NCI-H2196 treated with DMSO at 0.1 percent for 48 hours (cell line): ENCODE results near the gene MACROH2A2.
"Not testable (repeated sequence)": the region's sequence is repeated elsewhere in the genome, so short reads cannot be mapped to it uniquely, and the experiment has no call there.

Experiments used
- DNase-seq: peaks from one replicate; lab custom pipeline; 2025; ENCODE audit not compliant: unreplicated experiment; lab: John Stamatoyannopoulos, UW

MACROH2A2 gene

DNA sequence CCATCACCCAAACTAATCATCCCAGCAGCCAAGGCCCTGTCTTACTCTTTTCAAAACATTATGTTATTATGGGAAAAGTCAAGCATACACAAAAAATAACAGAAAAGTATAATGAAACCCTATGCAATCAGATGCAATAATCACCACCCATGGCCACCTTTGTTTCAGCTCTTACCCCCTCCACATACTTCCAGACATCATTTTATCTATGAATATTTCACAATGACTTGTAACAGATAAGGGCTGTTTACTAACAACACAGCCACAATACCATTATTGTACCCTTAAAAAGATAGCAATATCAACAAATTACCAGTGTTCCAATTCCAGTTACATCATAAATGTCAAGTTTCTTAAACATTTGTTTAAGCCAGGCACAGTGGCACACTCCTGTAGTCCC, 44.8 kb downstream of the MACROH2A2 start:
- DNase-seq, result no peak

DNA sequence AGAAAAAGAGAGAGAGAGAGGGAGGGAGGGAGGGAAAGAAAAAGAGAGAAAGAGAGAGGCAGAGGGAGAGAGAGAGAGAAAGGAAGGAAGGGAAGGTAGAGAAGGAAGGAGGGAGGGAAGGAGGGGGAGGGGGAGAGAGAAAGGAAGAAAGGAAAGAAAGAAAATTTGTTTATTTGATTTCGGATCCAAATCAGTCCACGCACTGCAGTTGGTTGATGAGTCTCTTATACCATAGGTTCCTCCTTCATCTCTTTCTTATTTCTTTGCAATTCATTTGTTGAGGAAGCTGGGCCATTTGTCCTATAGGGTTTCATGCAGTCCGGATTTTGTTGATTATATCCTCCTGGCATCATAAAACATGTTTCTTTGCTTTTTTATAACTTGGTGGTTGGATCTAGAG, 45.6 kb downstream of the MACROH2A2 start:
- no peak for DNase-seq

DNA sequence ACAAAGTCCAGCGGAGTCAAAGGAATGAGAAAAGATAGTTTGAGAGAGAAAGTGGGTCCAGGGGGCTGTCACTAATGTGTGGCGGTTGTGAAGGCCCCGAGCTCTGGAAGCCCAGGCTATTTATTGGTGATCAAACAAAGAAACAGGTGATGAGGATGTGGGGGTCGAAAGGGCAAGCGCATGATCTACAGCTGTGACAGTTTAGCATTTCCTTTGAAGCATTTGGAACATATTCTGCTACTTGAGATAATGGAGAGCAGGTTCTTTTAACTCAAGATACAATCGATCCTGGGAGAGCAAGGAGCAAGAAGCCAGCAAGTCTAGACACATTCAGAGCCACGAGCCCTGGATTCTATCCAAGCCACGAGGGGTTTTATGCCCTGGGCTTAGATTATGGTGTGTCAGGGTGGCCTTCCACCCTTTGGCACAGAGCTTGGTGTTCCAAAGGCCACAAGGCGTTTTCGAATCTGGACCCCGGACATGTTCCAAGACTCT, 48.5 kb downstream of the MACROH2A2 start:
- DNase-seq, result not testable (repeated sequence)

DNA sequence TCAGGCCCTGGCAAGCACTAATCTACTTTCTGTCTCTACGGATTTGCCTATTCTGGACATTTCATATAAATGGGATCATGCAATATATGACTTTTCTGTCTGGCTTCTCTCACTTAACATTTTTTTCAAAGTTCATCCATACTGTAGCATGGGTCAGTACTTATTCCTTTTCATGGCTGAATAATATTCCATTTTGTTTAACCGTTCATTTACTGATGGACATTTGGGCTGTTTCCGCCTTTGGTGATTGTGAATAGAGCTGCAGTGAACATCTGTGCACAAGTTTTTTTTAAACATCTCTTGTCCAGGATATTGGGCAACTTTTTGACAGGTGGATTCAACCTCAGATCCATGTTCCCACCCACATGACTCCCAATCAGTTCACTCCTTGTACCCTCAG, 49.0 kb downstream of the MACROH2A2 start:
- no peak for DNase-seq

DNA sequence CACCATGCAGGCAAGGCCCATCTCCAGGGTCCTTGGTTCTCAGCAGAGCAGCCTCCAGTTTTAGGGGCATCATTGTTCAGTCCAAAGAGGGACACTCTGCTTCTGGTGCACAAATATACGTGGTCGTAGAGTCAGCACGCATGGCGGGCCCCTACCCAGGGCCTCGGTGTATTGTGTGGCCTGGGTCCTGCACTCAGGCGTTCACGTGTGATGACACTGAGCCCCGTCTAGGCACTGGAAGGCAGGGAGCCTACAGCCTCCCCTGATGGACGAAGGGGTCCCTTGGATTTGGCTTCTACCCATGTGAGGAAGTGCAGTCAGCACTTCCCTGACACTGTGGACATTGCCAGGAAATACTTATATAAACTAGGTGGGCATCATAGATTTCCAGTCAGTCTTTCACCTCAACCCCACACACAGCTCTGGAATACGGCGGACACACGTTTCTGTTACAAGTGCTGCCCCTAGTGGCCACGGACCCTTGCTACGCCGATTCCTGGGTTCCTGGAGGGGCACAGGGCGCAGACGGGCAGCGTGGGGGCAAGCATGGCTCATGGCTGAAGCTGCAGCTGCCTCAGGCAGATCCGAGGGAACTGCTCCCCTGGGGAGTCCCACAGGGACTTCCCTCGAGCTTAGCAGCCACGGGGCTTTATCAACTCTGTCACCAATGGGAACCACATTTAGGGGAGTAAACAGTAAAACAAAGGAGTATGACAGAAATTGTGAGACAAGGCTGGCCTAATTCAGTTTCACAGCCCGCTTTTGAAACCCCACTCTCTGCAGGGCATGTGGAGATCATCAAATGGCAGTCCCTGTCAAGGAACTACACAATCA, 54.5 kb downstream of the MACROH2A2 start:
- no peak for DNase-seq

DNA sequence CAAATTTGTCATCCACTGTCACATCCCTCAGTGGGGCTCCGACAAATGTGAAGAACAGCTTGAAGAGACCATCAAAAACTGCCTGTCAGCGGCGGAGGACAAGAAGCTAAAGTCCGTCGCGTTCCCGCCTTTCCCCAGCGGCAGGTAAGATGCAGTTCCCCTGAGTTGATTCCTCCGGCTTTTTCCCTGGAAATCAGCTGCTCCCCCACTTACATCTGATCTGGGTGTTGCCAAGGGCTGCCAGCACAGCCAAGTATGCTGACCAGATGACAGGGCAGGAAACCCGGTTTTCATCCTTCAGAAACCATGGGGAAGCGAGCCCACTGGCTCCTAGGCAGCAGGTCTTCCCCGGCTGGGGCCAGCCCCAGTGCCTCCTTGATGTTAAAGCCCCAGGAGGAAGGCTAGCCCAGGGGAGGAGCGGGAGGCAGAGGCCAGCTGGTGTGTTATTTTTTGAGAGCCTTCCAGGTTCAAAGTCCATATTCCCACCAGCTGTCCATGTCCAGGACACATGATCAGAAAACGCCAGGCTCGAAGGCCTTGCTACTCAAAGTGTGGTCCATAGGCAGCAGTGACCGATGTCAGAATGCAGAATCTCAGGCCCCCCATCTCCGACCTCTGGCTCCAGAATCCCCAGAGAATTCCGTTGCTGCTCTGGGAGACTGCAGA, 56.6 kb downstream of the MACROH2A2 start:
- no peak for DNase-seq

DNA sequence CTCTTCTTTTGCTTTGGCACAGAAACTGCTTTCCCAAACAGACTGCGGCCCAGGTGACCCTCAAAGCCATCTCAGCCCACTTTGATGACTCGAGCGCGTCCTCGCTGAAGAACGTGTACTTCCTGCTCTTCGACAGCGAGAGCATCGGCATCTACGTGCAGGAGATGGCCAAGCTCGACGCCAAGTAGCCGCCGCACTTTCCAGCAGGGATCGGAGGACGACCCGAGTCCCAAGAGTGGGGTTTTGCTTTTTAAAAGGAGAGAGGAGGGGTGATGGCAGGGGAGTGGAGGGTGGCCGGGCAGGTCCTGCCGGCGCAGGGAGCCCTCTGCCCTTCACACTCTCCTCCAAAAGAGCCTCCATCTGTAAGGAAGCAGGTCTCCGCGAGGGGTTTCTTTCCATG, 58.9 kb downstream of the MACROH2A2 start:
- no peak for DNase-seq

DNA sequence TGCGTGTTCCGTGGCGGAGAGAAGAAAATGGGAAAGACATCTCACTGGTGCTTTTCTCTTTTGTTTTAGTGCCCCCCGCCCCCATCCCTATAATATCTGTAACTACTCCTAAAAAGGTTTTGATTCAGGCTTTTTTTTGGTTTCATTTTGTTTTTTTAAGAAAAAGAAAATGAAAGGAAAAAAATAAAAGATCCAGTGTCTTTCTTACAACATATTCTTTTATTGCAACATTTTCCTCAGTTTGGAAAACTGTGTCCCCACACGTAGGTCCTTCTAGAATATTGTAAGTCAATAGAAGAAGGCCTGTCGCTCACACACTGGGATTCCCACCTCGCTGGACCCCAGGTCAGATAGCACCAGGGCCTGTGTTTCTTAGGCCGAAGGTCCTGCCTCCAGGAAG, 59.4 kb downstream of the MACROH2A2 start:
- no peak for DNase-seq

DNA sequence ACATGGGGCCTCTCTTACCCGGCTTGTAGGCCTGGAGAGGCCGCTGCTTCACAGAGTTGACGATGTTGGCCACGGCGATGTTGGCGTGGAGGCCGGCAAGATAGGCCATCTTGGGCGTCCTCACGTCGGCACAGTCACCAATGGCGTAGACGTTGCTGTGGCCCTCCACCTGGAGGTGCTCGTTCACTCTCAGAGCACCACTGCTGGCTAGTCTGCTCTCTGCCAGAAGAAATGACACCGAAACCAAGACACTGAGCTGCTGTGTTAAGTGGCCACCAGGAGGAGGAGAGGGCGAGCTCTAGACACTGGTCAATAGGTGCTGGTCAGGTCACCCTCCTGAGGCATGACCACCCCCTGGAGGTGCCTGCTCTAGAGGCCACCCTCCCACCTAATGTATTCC, 62.3 kb downstream of the MACROH2A2 start:
- DNase-seq, result no peak

DNA sequence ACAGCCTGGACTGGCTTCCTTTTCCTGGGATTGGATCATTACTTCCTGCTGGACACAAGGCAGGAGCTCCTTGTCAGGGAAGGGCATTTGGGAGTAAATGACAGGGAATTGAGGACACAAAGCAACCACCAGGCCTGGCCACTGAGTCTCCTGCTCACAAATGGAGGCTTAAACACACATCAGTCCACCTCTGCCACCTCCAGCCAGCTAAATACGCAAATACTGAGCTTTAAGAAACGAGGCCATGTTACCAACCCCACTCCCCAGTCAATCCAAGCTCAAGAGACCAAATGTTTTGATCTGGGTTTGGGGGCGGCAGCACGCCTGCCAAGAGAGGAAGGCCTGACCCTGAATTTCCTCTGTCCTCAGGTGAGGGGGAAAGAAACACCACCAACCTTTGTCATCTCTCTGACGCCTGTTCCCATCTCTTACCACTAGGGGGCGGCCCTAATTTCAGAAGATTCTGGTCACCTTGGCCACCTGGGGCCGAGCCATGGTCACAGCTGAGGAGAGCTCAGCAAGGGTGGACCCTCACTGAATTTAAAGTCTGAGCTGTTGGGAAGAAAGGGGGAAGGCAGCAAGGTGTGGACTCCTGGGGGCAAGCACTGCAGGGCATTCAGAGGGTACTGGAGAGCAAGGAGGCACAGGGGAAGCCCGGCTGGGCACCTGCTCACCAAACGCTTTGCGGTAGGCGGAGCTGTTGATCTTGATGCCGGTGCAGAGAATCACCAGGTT, 63.5 kb downstream of the MACROH2A2 start:
- no peak for DNase-seq

DNA sequence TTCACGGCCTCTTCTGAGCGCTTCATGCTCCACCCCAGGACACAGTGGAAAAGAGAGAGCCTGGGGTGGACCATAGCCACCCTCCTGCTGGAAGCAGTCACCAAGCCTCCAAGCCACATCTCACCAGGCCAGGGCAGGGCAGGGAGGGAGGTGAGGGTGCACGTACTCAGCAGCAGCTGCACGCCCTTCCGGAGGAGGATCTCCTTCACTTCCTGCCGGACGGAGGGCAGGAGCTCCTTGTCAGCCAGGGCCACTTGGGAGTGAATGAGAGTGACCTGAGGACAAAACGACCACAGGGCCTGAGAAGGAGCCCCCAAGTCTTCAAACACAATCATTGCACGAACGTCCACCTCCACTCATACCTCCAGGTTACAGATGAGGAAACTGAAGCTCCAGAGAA, 65.0 kb downstream of the MACROH2A2 start:
- no peak for DNase-seq

DNA sequence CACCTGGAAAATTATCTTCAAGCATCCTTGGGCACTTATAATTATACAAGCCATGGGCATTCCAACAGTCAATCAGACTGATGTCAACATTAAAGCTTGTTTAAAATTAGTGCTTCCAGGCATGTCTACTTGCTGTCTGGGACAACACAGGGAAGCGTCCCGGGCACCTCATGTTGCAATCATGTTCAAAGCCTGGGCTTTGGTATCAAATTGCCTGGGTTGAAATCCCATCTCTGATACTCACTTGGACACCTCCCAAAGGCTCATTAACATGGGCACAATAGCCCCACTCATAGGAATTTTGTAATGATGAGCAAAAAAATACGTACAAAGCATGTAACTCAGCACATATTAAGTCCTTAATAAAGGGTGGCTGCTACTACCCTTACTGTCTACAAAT, 65.5 kb downstream of the MACROH2A2 start:
- DNase-seq, result no peak

DNA sequence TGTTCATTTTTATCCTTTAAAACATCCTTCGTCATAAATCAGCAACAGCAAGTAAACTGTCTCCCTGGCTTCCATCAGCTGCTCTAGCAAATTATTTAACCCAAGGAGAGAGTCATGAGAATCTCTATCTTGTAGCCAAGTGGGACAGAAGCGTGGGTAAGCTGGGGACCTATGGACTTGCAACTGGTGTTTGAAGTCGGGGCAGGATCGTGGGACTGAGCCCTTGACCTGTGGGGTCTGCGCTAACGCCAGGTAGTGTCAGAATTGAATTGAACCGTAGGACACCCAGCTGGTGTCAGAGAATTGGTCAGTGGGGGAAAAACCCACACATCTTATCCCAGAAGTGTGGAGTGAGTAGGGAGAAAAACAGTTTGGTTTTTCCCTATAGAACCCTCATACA, 66.6 kb downstream of the MACROH2A2 start:
- no peak for DNase-seq

DNA sequence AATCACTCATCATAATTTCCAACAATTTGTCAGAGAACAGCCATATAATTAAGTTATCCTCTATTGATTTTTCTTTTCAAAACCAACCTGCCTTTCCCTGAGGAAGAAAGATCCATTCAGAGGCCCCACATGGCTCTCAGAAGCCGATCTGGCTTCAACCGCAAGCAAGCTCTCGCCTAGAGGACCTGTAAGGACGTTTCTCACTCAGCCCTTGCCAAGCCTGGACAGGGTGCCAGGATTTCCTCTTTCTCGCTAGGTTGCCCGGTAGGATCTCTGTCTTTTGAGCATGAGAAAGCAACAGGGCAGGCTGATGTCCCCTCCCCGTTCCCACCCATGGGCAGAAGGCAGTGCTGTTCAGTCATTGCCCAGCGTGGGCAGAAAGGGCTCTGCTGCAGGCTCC, 67.0 kb downstream of the MACROH2A2 start:
- DNase-seq, result no peak

DNA sequence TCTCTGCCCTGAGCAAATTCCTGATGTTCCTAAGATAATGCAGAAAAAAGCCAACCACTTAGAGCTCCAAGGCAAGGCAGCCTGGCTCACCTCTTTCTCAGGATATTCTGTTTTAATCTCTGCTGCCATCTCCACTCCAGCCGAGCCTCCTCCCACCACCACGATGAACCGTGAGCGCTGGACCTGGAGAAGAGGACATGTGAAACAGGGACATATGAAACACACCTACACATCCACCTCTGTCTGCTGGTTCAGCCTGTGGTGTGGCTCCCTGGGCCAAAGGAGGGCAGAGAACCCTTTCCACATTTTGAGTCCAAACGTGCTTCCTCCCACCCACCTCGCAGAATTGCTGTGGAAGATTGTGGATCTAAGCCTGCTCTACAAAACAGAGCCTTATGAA, 67.8 kb downstream of the MACROH2A2 start:
- no peak for DNase-seq

DNA sequence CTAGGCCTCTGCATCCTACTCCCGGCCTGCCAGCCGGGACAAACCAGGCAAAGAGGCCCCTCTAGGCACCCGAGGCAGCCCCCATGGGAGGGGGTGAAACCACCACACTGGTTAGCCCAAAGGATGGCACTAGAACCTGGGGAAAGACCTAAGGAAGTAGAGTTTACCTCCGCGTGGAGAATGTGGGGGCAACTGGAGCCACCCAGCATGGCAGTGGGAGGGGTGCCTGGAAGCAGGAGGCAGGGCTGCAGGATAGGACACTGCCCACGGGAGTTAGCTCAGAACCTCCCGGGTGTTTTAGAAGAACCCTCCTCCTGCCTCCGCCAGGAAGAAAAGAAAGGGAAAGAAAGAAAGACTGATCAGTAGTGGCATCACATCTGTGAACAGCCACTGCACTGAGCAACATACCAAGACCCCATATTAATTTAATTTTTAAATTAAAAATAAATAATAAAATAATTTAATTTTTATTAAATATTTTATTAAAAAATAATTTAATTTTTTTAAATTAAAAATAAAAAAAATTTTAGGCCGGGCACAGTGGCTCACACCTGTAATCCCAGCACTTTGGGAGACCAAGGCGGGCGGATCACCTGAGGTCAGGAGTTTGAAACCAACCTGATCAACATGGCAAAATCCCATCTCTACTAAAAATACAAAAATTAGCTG, 68.8 kb downstream of the MACROH2A2 start:
- DNase-seq, result no peak

DNA sequence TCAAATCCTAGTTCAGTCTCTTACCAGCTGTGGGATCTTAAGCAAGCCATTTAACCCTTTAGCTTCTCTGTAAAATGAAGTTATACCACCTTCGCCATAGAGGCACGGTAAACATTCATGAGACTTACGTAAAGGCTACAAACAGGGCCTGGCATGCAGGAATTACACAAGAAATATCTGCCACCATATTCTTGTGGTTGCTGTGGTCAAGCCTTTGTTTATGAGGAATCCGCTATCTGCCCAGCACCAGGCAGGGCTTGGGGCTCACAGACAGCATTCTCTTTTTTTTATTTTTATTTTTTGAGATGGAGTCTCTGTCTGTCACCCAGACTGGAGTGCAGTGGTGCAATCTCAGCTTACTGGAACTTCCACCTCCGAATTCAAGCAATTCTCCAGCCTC, 70.1 kb downstream of the MACROH2A2 start:
- DNase-seq, result no peak

DNA sequence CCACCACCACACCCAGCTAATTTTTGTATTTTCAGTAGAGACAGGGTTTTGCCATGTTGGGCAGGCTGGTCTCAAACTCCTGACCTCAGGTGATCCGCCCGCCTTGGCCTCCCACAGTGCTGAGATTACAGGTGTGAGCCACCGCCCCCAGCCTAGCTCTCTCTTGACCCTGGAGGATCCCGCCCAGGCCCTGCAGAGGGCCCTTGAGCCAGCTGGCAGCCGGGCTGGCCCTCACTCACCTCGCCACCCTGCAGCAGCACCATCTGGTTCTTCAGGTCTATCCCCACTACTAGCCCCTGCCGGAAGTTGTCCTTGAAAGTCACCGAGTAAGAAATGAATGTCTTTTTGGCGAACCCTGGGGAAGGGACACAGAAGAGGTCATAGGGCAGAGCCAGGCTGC, 70.5 kb downstream of the MACROH2A2 start:
- not testable (repeated sequence) for DNase-seq

DNA sequence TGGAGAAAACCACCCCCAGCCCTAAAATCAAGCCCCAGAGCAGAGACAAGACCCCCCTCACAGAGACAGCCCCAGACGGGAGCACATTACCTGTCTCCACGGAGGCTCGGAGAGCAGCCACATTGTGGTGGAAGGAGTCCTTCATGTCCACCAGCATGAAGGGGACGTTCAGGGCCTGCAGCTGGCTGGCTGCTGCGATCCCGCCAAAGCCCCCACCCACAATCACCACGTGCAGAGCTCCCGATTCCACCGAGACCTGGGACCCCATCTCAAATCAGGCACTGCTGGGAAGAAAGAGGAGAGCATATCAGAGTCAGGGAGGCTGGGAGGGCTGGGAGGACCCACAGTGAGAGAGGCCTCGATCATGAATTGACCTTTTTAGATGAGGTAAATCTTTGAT, 71.2 kb downstream of the MACROH2A2 start:
- no peak for DNase-seq

DNA sequence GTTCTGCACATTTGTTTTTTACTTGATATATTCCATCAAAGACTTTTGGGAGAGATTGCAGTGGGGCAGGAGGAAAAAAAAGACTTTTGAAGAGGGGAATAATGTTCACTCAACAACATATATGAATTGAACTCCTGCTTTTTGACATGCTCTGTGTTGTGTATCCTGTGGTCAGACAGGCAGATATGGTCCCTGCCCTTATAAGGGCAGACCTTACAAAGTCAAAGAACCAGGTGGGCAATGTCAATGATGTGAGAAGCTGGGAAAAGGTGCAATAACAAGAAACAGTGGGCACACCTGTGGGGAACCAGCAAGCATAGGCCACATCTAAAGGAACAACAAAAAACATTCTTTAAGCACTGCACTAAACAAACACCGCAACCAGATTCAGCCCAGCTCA, 71.8 kb downstream of the MACROH2A2 start:
- DNase-seq, result no peak

DNA sequence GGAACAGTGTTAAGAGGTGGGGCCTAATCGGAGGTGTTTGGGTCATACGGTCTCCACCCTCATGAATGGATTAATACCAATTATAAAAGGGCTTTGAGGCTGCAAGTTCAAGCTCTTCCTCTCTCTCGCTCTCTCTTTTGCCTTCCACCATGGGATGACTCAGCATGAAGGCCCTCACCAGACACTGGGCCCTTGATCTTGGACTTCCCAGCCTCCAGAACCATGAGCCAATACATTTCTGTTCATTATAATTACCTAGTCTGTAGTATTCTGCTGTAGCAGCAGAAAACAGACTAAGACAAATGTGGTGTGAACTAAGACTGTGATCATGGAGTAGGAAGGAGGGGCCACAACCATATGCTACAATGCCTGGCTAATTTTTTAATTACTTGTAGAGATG, 72.3 kb downstream of the MACROH2A2 start:
- DNase-seq, result no peak
